ENCODE measurements around the gene LSMEM2.
A peak's percentile ranks its signal among the peaks of the same experiment; 100 is the strongest.
"Not testable (repeated sequence)": the region's sequence is repeated elsewhere in the genome, so short reads cannot be mapped to it uniquely, and the experiment has no call there.

LSMEM2 gene

GRCh38 chr3:50260027-50260941 lies 18.6 kb upstream of the LSMEM2 start:
- peaks cover 2% of the 10 kb centered on the region for H3K79me1 ChIP-seq (ENCODE audit: low read length)
- DNase-seq: peak; percentile 96
- peak overlapping the region; percentile 81 for H3K18ac ChIP-seq (ENCODE audit: low read length)
- peak overlapping the region; percentile 70 for H3K9ac ChIP-seq (ENCODE audit: low read length)
- no peaks in the 10 kb centered on the region for H3K79me2 ChIP-seq (ENCODE audit: control insufficient read depth, insufficient read depth, low read length)
- H3K4me1 ChIP-seq (ENCODE audit: control insufficient read depth, low read depth, low read length): peaks cover 6% of the 10 kb centered on the region
- no peaks in the 10 kb centered on the region for H3K27me3 ChIP-seq (ENCODE audit: insufficient read depth, low read length, poor library complexity)
- H3K4me3 ChIP-seq (ENCODE audit: low read length): peak overlapping the region; percentile 6
- H3K56ac ChIP-seq (ENCODE audit: low read length): peak overlapping the region; percentile 77
- peak overlapping the region; percentile 49 for H3K4me2 ChIP-seq (ENCODE audit: low read length)
- H2BK120ac ChIP-seq (ENCODE audit: low read depth, low read length): peak overlapping the region; percentile 8
- H2BK5ac ChIP-seq (ENCODE audit: low read length): peak overlapping the region; percentile 1
- peak overlapping the region; percentile 82 for H3K27ac ChIP-seq (ENCODE audit: low read depth, low read length)
- H3K36me3 ChIP-seq (ENCODE audit: control insufficient read depth, insufficient read depth, low read length): peaks cover 9% of the 10 kb centered on the region
- H4K5ac ChIP-seq (ENCODE audit: low read length): no peak overlapping the region
- no CpG with 5 or more reads among the region's 70 CpGs for WGBS (ENCODE audit: extremely low coverage, insufficient coverage, low lambda C conversion rate)
- no peak overlapping the region for H2BK15ac ChIP-seq (replicated peaks; ENCODE audit: low read depth)
- peak overlapping the region; percentile 81 for H3K4ac ChIP-seq (ENCODE audit: low read depth, low read length)
- no peak overlapping the region for H4K8ac ChIP-seq (ENCODE audit: low read depth, low read length)
- peak overlapping the region; percentile 6 for H2AK5ac ChIP-seq (ENCODE audit: low read length)
- H3K23ac ChIP-seq (ENCODE audit: low read length): peak overlapping the region; percentile 48

DNA sequence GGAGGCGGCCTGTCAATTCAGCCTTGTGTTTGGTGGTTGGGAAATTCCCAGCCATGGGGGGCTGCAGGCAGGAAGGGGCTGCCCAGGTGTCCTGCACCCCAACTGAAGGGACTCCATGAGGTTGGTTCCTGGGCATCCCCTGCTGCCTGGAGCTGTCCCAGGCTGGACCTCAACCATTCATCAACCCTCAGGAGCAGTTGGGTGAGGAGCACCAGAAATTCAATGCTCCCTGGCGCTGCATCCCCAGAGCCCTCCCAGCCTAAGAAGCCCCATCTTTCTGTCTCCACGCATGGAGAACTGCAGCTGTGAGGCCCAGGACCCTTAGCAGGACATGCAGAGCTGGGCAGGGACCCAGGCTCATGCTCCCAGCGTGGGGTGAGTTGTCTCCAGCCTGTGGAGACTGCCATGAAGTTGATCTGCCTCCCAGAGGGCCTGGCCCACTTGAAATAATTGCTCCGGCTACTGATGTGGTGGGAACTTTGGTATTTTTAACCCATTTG lies 17.9 kb upstream of the LSMEM2 start:
- Histone ChIP-seq H2BK5ac (ENCODE audit: low read length) (no peak overlapping the region), H3K9ac (ENCODE audit: low read length) (peak overlapping the region; percentile 70), H3K27me3 (ENCODE audit: insufficient read depth, low read length, poor library complexity) (no peaks in the 10 kb centered on the region), H3K18ac (ENCODE audit: low read length) (peak overlapping the region; percentile 81), H3K56ac (ENCODE audit: low read length) (peak overlapping the region; percentile 77), H4K5ac (ENCODE audit: low read length) (no peak overlapping the region), H2AK5ac (ENCODE audit: low read length) (no peak overlapping the region), H3K4ac (ENCODE audit: low read depth, low read length) (peak overlapping the region; percentile 81), H3K4me1 (ENCODE audit: control insufficient read depth, low read depth, low read length) (peaks cover 9% of the 10 kb centered on the region), H3K79me1 (ENCODE audit: low read length) (peaks cover 2% of the 10 kb centered on the region), H3K36me3 (ENCODE audit: control insufficient read depth, insufficient read depth, low read length) (peaks cover 7% of the 10 kb centered on the region), H2BK120ac (ENCODE audit: low read depth, low read length) (no peak overlapping the region), H3K27ac (ENCODE audit: low read depth, low read length) (peak overlapping the region; percentile 9), H4K8ac (ENCODE audit: low read depth, low read length) (no peak overlapping the region), H3K23ac (ENCODE audit: low read length) (peak overlapping the region; percentile 54), H3K4me3 (ENCODE audit: low read length) (no peak overlapping the region), H3K79me2 (ENCODE audit: control insufficient read depth, insufficient read depth, low read length) (no peaks in the 10 kb centered on the region), H3K4me2 (ENCODE audit: low read length) (no peak overlapping the region), H2BK15ac (replicated peaks; ENCODE audit: low read depth) (no peak overlapping the region)
- DNase-seq: no peak
- WGBS (ENCODE audit: extremely low coverage, insufficient coverage, low lambda C conversion rate): no CpG with 5 or more reads among the region's 5 CpGs

- no peaks in the 10 kb centered on the region for H3K27me3 ChIP-seq (ENCODE audit: insufficient read depth, low read length, poor library complexity)
- H4K5ac ChIP-seq (ENCODE audit: low read length): no peak overlapping the region
- H2BK120ac ChIP-seq (ENCODE audit: low read depth, low read length): no peak overlapping the region
- H2BK15ac ChIP-seq (replicated peaks; ENCODE audit: low read depth): no peak overlapping the region
- H3K56ac ChIP-seq (ENCODE audit: low read length): no peak overlapping the region
- WGBS (ENCODE audit: extremely low coverage, insufficient coverage, low lambda C conversion rate): no CpG with 5 or more reads among the region's 2 CpGs
- H3K18ac ChIP-seq (ENCODE audit: low read length): no peak overlapping the region
- H2BK5ac ChIP-seq (ENCODE audit: low read length): no peak overlapping the region
- no peaks in the 10 kb centered on the region for H3K79me2 ChIP-seq (ENCODE audit: control insufficient read depth, insufficient read depth, low read length)
- no peak overlapping the region for H3K4ac ChIP-seq (ENCODE audit: low read depth, low read length)
- peaks cover 5% of the 10 kb centered on the region for H3K36me3 ChIP-seq (ENCODE audit: control insufficient read depth, insufficient read depth, low read length)
- no peak overlapping the region for H4K8ac ChIP-seq (ENCODE audit: low read depth, low read length)
- H3K4me3 ChIP-seq (ENCODE audit: low read length): no peak overlapping the region
- H2AK5ac ChIP-seq (ENCODE audit: low read length): no peak overlapping the region
- no peak overlapping the region for H3K27ac ChIP-seq (ENCODE audit: low read depth, low read length)
- DNase-seq: no peak
- peaks cover 2% of the 10 kb centered on the region for H3K79me1 ChIP-seq (ENCODE audit: low read length)
- H3K23ac ChIP-seq (ENCODE audit: low read length): no peak overlapping the region
- H3K9ac ChIP-seq (ENCODE audit: low read length): no peak overlapping the region
- H3K4me1 ChIP-seq (ENCODE audit: control insufficient read depth, low read depth, low read length): peaks cover 9% of the 10 kb centered on the region
- no peak overlapping the region for H3K4me2 ChIP-seq (ENCODE audit: low read length)
These were observed 17.4 kb upstream of the LSMEM2 start for GRCh38 chr3:50261505-50261904.

DNA sequence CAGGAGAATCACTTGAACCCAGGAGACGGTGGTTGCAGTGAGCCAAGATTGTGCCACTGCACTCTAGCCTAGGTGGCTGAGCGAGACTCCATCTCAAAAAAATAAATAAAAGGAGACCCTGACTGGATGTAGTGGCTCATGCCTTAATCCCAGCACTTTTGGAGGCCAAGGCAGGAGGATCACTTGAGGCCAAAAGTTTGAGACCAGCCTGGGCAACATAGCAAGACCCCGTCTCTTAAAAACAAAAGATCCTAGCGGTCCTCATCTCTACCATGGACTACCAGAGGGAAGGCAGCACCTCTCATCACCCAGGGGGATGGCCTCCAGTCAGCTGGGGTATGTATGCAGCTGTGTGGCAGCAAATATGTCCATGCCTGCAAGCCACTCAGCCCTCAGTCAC lies 16.7 kb upstream of the LSMEM2 start:
- H3K4me1 ChIP-seq (ENCODE audit: control insufficient read depth, low read depth, low read length): peaks cover 10% of the 10 kb centered on the region
- H3K4ac ChIP-seq (ENCODE audit: low read depth, low read length); H4K5ac ChIP-seq (ENCODE audit: low read length); H3K9ac ChIP-seq (ENCODE audit: low read length); DNase-seq; H3K79me2 ChIP-seq (ENCODE audit: control insufficient read depth, insufficient read depth, low read length); H3K4me3 ChIP-seq (ENCODE audit: low read length); H2BK5ac ChIP-seq (ENCODE audit: low read length); H3K4me2 ChIP-seq (ENCODE audit: low read length); H4K8ac ChIP-seq (ENCODE audit: low read depth, low read length); H3K27me3 ChIP-seq (ENCODE audit: insufficient read depth, low read length, poor library complexity); H2BK15ac ChIP-seq (replicated peaks; ENCODE audit: low read depth); H3K36me3 ChIP-seq (ENCODE audit: control insufficient read depth, insufficient read depth, low read length); H3K23ac ChIP-seq (ENCODE audit: low read length); H2BK120ac ChIP-seq (ENCODE audit: low read depth, low read length); H3K18ac ChIP-seq (ENCODE audit: low read length); H3K27ac ChIP-seq (ENCODE audit: low read depth, low read length); H3K79me1 ChIP-seq (ENCODE audit: low read length); H2AK5ac ChIP-seq (ENCODE audit: low read length); H3K56ac ChIP-seq (ENCODE audit: low read length): not testable (repeated sequence)
- no CpG with 5 or more reads among the region's 4 CpGs for WGBS (ENCODE audit: extremely low coverage, insufficient coverage, low lambda C conversion rate)

- Histone ChIP-seq H3K18ac (ENCODE audit: low read length) (no peak overlapping the region), H3K9ac (ENCODE audit: low read length) (no peak overlapping the region), H2AK5ac (ENCODE audit: low read length) (no peak overlapping the region), H2BK120ac (ENCODE audit: low read depth, low read length) (no peak overlapping the region), H4K5ac (ENCODE audit: low read length) (no peak overlapping the region), H3K4me3 (ENCODE audit: low read length) (no peak overlapping the region), H3K4ac (ENCODE audit: low read depth, low read length) (no peak overlapping the region), H3K4me2 (ENCODE audit: low read length) (no peak overlapping the region), H3K4me1 (ENCODE audit: control insufficient read depth, low read depth, low read length) (peaks cover 14% of the 10 kb centered on the region), H3K27ac (ENCODE audit: low read depth, low read length) (no peak overlapping the region), H3K23ac (ENCODE audit: low read length) (no peak overlapping the region), H3K36me3 (ENCODE audit: control insufficient read depth, insufficient read depth, low read length) (no peaks in the 10 kb centered on the region), H3K27me3 (ENCODE audit: insufficient read depth, low read length, poor library complexity) (no peaks in the 10 kb centered on the region), H3K79me2 (ENCODE audit: control insufficient read depth, insufficient read depth, low read length) (no peaks in the 10 kb centered on the region), H3K56ac (ENCODE audit: low read length) (no peak overlapping the region), H2BK5ac (ENCODE audit: low read length) (no peak overlapping the region), H4K8ac (ENCODE audit: low read depth, low read length) (no peak overlapping the region), H3K79me1 (ENCODE audit: low read length) (no peaks in the 10 kb centered on the region), H2BK15ac (replicated peaks; ENCODE audit: low read depth) (no peak overlapping the region)
- DNase-seq: no peak
- WGBS (ENCODE audit: extremely low coverage, insufficient coverage, low lambda C conversion rate): no CpG with 5 or more reads among the region's 7 CpGs
These were observed 16.1 kb upstream of the LSMEM2 start for GRCh38 chr3:50262778-50263177.

Measured in mesendoderm (in vitro differentiated cells).